Thoracic aorta (tissue), 2 donors: ENCODE measurements around the gene NUMA1. TPM values are rescaled to one million over a fixed set of nuclear protein-coding genes. Genes with fewer than 3 reads are reported as not detected.

ENCODE experiments used
- ATAC-seq: fragments of 150-250 bp; one replicate; pipeline ENCODE4 v1.8.0; 2017; ENCODE audit warnings: low read depth; ENCODE audit not compliant: insufficient number of reproducible peaks, low FRiP score
- DNase-seq: peaks from one replicate; pipeline ENCODE4 v3.0.0-alpha.2; 2020; ENCODE audit warnings: low spot score
- H3K27ac ChIP-seq, 2 donors: fragments of 200-600 bp; sonication (generic); 1 replicate in 1 of 2; 2 replicates in 1 of 2; pipeline ENCODE4 v1.5.1; 2016; ENCODE audit warnings: mild to moderate bottlenecking in 2 of 2, moderate library complexity in 2 of 2
- H3K27me3 ChIP-seq: fragments of 200-600 bp; sonication (generic); replicated peaks from 2 replicates; pipeline ENCODE4 v1.6.0; 2016; ENCODE audit warnings: mild to moderate bottlenecking; ENCODE audit not compliant: insufficient read depth
- H3K36me3 ChIP-seq: fragments of 200-600 bp; sonication (generic); one replicate; pipeline ENCODE4 v1.5.1; 2016
- H3K4me1 ChIP-seq, 2 donors: fragments of 200-600 bp; sonication (generic); 1 replicate in 1 of 2; 2 replicates in 1 of 2; pipeline versions ENCODE4 v1.5.1 to v1.6.0; 2016; ENCODE audit warnings: low read depth in 2 of 2, mild to moderate bottlenecking in 1 of 2; ENCODE audit not compliant: control insufficient read depth in 1 of 2
- H3K4me3 ChIP-seq: fragments of 200-600 bp; sonication (generic); 2 replicates; pipeline ENCODE4 v1.5.1; 2016; ENCODE audit warnings: mild to moderate bottlenecking
- H3K9me3 ChIP-seq: fragments of 200-600 bp; sonication (generic); 2 replicates; pipeline ENCODE4 v1.5.1; 2016
- CTCF ChIP-seq: fragments of 200-600 bp; sonication (generic); IDR thresholded peaks from one replicate; pipeline ENCODE4 v1.5.1; 2019; ENCODE audit warnings: antibody characterized with exemption
- total RNA-seq, 2 donors: library from RNA; depleted of rRNA; stranded (reverse); fragments of >200 nt; gene quantifications; one replicate each; pipeline versions ENCODE4 v1.1.0 to v1.2.3, GENCODE V29; 2016

The NUMA1 gene
- total RNA-seq, 2 donors from 2014 or later: 282 to 286 TPM

- Histone ChIP-seq H3K36me3 (peaks cover 17% of the 10 kb centered on the region), H3K4me3 (peak within 1 kb of the TSS; percentile 54), H3K4me1 (peaks cover 10 to 18% of the 10 kb centered on the region in 2 donors), H3K9me3 (no peaks in the 10 kb centered on the region), H3K27me3 (no peaks in the 10 kb centered on the region), H3K27ac (peak within 1 kb of the TSS; percentile 51 to 73)
- ATAC-seq (no peak), DNase-seq (no peak)
- TF ChIP-seq CTCF: no peak
Observed at GRCh38 chr11:71998649-71999310, 81.6 kb downstream of the NUMA1 start, which contains the start of gene IL18BP. TSS of gene IL18BP (plus strand) at chr11:71998909. CDS start at chr11:71999985, 1,076 bp downstream.

DNA sequence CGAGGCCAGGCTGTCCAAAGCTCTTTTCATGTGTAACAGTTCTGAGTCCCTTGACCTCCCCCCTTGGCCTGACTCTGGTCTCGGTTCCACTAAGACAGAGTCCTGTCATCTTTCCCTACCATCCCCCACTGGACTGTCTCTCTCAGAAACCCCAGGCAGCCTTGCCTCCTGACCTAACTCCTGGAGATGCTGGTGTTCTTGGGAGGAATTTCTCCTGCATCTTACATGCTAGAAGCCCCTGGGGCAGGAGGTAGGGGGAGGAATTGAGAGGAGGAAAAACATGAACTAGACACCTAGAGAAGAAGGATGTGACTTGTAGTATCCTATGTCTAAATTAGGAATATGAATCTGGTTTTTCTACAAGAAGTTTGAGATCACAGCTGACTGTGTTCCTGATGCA lies 82.3 kb downstream of the NUMA1 start:
- Histone ChIP-seq H3K9me3 (no peaks in the 10 kb centered on the region), H3K36me3 (peaks cover 10% of the 10 kb centered on the region), H3K27ac (no peak overlapping the region), H3K4me1 (peaks cover 10 to 18% of the 10 kb centered on the region in 2 donors), H3K4me3 (no peak overlapping the region), H3K27me3 (no peaks in the 10 kb centered on the region)
- no peak for ATAC-seq
- DNase-seq: no peak
- no peak for TF ChIP-seq CTCF

GRCh38 chr11:71997594-71997993 lies 82.7 kb downstream of the NUMA1 start:
- DNase-seq (no peak), ATAC-seq (no peak)
- Histone ChIP-seq H3K4me1 (peaks cover 10 to 18% of the 10 kb centered on the region in 2 donors), H3K9me3 (no peaks in the 10 kb centered on the region), H3K4me3 (no peak overlapping the region), H3K36me3 (peaks cover 7% of the 10 kb centered on the region), H3K27me3 (no peaks in the 10 kb centered on the region), H3K27ac (no peak overlapping the region)
- no peak for TF ChIP-seq CTCF

DNA sequence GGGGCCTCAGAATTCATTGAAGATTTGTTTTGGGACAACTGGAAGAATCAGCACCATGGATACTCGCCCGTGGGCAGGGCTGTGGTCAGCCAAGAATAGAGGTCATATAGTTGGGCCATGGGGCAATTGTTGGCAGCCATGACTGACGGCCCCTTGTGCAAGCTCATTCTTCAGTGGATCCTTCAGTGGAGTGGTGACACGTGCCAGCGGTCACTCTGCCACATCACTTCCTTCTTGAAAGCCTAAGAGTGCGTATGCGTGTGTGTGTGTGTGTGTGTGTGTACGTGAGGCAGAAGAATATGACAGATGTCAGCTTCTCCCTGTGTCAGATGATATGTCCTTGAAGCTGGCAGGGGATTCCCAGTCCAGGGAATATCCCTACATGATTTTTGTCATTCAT lies 83.4 kb downstream of the NUMA1 start:
- no peak overlapping the region for H3K4me3 ChIP-seq
- peaks cover 10 to 18% of the 10 kb centered on the region in 2 donors for H3K4me1 ChIP-seq
- TF ChIP-seq CTCF: no peak
- ATAC-seq: no peak
- H3K27me3 ChIP-seq: no peaks in the 10 kb centered on the region
- no peaks in the 10 kb centered on the region for H3K9me3 ChIP-seq
- no peak for DNase-seq
- no peak overlapping the region for H3K27ac ChIP-seq
- H3K36me3 ChIP-seq: peaks cover 7% of the 10 kb centered on the region

DNA sequence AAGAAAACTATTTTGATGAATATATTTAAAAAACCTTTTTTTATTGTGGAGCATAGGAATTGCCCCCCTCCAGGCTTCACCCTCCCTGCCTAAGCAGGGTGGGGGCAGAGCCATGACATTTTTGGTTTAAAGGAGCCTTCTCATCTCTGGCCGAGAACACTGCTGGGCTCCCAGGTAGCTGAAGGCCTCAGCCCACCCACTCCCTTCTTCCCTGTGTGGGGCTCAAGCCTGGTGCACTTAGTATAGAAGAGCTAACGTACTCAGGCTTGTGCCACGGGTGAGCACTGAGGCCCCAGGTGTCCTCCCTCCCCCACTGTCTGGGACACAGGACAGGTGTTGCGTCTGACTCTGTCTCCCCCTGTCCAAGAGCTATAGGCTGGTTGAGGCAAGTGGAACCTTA lies 83.8 kb downstream of the NUMA1 start:
- no peak for ATAC-seq

More for the DNA sequence above, 83.8 kb downstream of the NUMA1 start:
- no peak for TF ChIP-seq CTCF
- no peak overlapping the region for H3K4me3 ChIP-seq
- no peak for DNase-seq
- H3K9me3 ChIP-seq: no peaks in the 10 kb centered on the region
- H3K27me3 ChIP-seq: no peaks in the 10 kb centered on the region
- peaks cover 10 to 18% of the 10 kb centered on the region in 2 donors for H3K4me1 ChIP-seq
- no peak overlapping the region for H3K27ac ChIP-seq
- peaks cover 8% of the 10 kb centered on the region for H3K36me3 ChIP-seq
